HL-60 (cell line): ENCODE data around the gene IFIT1B.

ENCODE experiments used
- DNase-seq, 2 experiments: peaks; one replicate each; pipeline ENCODE4 v3.0.0-alpha.2; 2010 to 2020; ENCODE audit warnings: low read depth in 1 of 2, low spot score in 1 of 2
- H3K27ac ChIP-seq: fragments of 250-450 bp; sonication (Bioruptor Pico); replicated peaks from 2 replicates; pipeline ENCODE4 v1.5.1; 2020; ENCODE audit warnings: mild to moderate bottlenecking, moderate library complexity
- H3K27me3 ChIP-seq: fragments of 250-450 bp; sonication (Bioruptor Pico); 2 replicates; pipeline ENCODE4 v1.5.1; 2021; ENCODE audit warnings: mild to moderate bottlenecking, moderate library complexity; ENCODE audit not compliant: insufficient read depth, poor library complexity, severe bottlenecking
- H3K4me3 ChIP-seq: replicated peaks from 2 replicates; pipeline ENCODE4 v1.5.1; 2011; ENCODE audit warnings: mild to moderate bottlenecking, control low read depth, low read length; ENCODE audit not compliant: insufficient read depth
- CTCF ChIP-seq: IDR thresholded peaks from one replicate; pipeline ENCODE4 v1.5.1; 2011; ENCODE audit warnings: low read length, control low read depth, inconsistent platforms; ENCODE audit not compliant: insufficient read depth
- GABPA ChIP-seq: IDR thresholded peaks from 2 replicates; pipeline ENCODE4 v1.6.1; 2012; ENCODE audit warnings: low read depth
- POLR2AphosphoS5 ChIP-seq: IDR thresholded peaks from 2 replicates; pipeline ENCODE4 v1.6.1; 2012; ENCODE audit warnings: low read depth
- REST ChIP-seq: IDR thresholded peaks from 2 replicates; pipeline ENCODE4 v1.6.1; 2012; ENCODE audit warnings: low read depth; ENCODE audit not compliant: insufficient replicate concordance
- SPI1 ChIP-seq: IDR thresholded peaks from 2 replicates; pipeline ENCODE4 v1.6.1; 2012; ENCODE audit warnings: low read depth, mild to moderate bottlenecking, borderline replicate concordance

The IFIT1B gene

GRCh38 chr10:89368129-89368528, 9.7 kb upstream of the IFIT1B start:
- H3K27ac ChIP-seq = no peak overlapping the region
- TF ChIP-seq REST (no peak), CTCF (no peak), GABPA (no peak), POLR2AphosphoS5 (no peak), SPI1 (no peak)
- no peaks in the 10 kb centered on the region for H3K27me3 ChIP-seq
- no peak for DNase-seq
- no peak overlapping the region for H3K4me3 ChIP-seq

- no peak for DNase-seq
- H3K4me3 ChIP-seq = no peak overlapping the region
- no peak for TF ChIP-seq GABPA
- peak; percentile 39 for TF ChIP-seq CTCF
- peaks cover 2% of the 10 kb centered on the region for H3K27me3 ChIP-seq
- H3K27ac ChIP-seq = no peak overlapping the region
Observed at GRCh38 chr10:89369156-89370105, 8.4 kb upstream of the IFIT1B start.

GRCh38 chr10:89371079-89371478, 6.8 kb upstream of the IFIT1B start:
- TF ChIP-seq POLR2AphosphoS5 = no peak
- TF ChIP-seq GABPA = no peak
- TF ChIP-seq SPI1 = no peak
- no peak for TF ChIP-seq REST
- no peak for TF ChIP-seq CTCF
- DNase-seq = no peak
- Histone ChIP-seq H3K27ac (no peak overlapping the region), H3K27me3 (peaks cover 2% of the 10 kb centered on the region), H3K4me3 (no peak overlapping the region)
